ENCODE measurements around the gene APBA1. TPM values are rescaled to one million over a fixed set of nuclear protein-coding genes. Genes with fewer than 3 reads are reported as not detected.

The APBA1 gene
- total RNA-seq, 1 donor from 2014 or later = 6.2 TPM

DNA sequence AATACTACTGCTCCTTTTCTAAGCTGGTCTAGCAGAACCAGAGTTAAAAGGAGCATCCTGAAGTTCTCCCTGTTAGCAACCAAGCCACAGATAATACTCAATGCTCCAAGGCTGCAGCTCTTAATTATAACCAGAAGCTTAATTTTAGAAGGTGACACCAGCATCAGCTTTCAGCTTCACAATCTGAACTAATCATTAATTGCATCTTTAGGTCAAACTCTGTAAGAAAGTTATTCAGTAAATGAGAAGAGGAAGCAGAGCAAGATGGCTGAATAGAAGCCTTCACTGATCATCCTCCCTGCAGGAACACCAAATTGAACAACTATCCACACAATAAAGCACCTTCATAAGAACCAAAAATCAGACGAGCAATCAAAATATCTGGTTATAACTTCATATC lies 38.5 kb downstream of the APBA1 start:
- no peak for ATAC-seq
- TF ChIP-seq CTCF (IDR thresholded peaks at IDR 0.05) = no peak

GRCh38 chr9:69632768-69633167 lies 39.4 kb downstream of the APBA1 start:
- no peak for DNase-seq
- TF ChIP-seq CTCF (IDR thresholded peaks at IDR 0.05) = no peak
- H3K27ac ChIP-seq = no peak overlapping the region
- intact Hi-C loops (cut with DNase I) = no loop called here
- no peak for ATAC-seq
- no peaks in the 10 kb centered on the region for H3K27me3 ChIP-seq
- no peaks in the 10 kb centered on the region for H3K4me1 ChIP-seq
- no peaks in the 10 kb centered on the region for H3K9me3 ChIP-seq
- H3K36me3 ChIP-seq = no peaks in the 10 kb centered on the region
- no peak overlapping the region for H3K4me3 ChIP-seq

More for the DNA sequence above, 38.5 kb downstream of the APBA1 start:
- Histone ChIP-seq H3K9me3 (no peaks in the 10 kb centered on the region), H3K4me3 (no peak overlapping the region), H3K4me1 (no peaks in the 10 kb centered on the region), H3K27ac (no peak overlapping the region), H3K36me3 (no peaks in the 10 kb centered on the region), H3K27me3 (no peaks in the 10 kb centered on the region)
- intact Hi-C loops (cut with DNase I) = no loop called here
- no peak for DNase-seq

DNA sequence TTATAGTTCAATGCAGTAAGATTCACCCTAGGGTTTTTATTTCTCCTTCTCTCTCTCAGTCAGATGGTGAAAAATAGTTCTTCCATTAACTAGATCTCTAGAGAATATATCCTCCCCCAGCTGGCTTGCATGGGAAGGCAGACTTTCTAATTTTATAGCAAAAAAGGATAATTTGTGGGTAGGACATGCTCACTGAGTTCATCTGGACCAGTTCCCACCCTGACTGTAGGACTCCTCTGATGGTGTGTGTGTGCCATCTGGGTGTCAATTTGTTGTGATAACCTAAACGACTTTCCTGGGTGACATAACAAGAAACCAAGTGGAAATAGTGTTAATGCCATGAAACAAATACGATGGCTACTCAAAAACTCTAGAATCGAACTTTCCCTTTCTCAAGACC lies 44.9 kb downstream of the APBA1 start:
- Histone ChIP-seq H3K4me3 (no peak overlapping the region), H3K27me3 (no peaks in the 10 kb centered on the region), H3K9me3 (no peaks in the 10 kb centered on the region), H3K4me1 (no peaks in the 10 kb centered on the region), H3K27ac (no peak overlapping the region), H3K36me3 (no peaks in the 10 kb centered on the region)
- no peak for TF ChIP-seq CTCF (IDR thresholded peaks at IDR 0.05)
- DNase-seq = no peak
- ATAC-seq = no peak
- intact Hi-C loops (cut with DNase I) = no loop called here

GRCh38 chr9:69623276-69623675 lies 48.9 kb downstream of the APBA1 start:
- intact Hi-C loops (cut with DNase I) = no loop called here
- ATAC-seq = no peak
- H3K4me3 ChIP-seq = no peak overlapping the region
- no peaks in the 10 kb centered on the region for H3K4me1 ChIP-seq
- H3K27ac ChIP-seq = no peak overlapping the region
- TF ChIP-seq CTCF (IDR thresholded peaks at IDR 0.05) = no peak
- H3K36me3 ChIP-seq = no peaks in the 10 kb centered on the region
- no peaks in the 10 kb centered on the region for H3K9me3 ChIP-seq
- no peak for DNase-seq
- H3K27me3 ChIP-seq = no peaks in the 10 kb centered on the region

GRCh38 chr9:69622676-69623075 lies 49.5 kb downstream of the APBA1 start:
- DNase-seq (no peak), ATAC-seq (no peak)
- H3K9me3 ChIP-seq = no peaks in the 10 kb centered on the region
- TF ChIP-seq CTCF (IDR thresholded peaks at IDR 0.05) = no peak
- no peaks in the 10 kb centered on the region for H3K4me1 ChIP-seq
- H3K36me3 ChIP-seq = no peaks in the 10 kb centered on the region
- H3K4me3 ChIP-seq = no peak overlapping the region
- intact Hi-C loops (cut with DNase I) = no loop called here
- no peaks in the 10 kb centered on the region for H3K27me3 ChIP-seq
- no peak overlapping the region for H3K27ac ChIP-seq

DNA sequence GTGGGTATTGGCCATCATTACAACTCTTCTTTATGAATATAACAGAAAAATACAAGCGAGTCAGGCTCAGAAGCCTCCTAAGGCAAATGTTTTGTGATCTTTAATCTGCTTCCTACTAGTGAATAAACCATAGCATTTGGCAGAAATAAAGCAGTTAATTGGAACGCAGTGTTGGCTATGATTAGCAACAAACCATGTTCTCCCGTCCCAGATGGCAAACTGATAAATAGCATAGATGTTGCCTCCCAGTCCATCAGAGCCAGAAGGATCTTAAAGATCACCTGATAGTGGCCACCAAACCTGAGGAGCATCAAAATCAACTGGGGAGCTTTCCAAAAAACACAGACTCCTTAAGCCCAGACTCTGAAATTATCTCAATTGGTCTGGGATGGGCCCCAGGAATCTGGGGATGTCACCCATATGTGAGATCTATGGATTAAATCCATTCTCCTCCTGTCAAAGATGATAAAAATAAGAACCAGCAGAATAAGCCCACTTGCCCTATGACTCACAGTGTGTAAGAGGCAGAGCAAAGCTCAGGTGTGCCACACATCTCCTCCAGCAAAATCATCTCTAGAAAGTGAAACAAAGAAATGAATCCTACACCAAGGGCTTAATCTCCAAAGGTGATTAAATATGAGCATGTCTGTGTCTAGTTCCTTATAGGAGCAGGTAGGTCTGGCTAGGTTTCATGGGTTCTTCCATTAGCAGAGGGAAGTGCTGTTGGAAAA lies 50.3 kb downstream of the APBA1 start:
- H3K27me3 ChIP-seq = no peaks in the 10 kb centered on the region
- no peaks in the 10 kb centered on the region for H3K9me3 ChIP-seq
- intact Hi-C loops (cut with DNase I) = no loop called here
- H3K27ac ChIP-seq = no peak overlapping the region
- H3K36me3 ChIP-seq = no peaks in the 10 kb centered on the region
- ATAC-seq (no peak), DNase-seq (no peak)
- no peak for TF ChIP-seq CTCF (IDR thresholded peaks at IDR 0.05)
- no peak overlapping the region for H3K4me3 ChIP-seq
- no peaks in the 10 kb centered on the region for H3K4me1 ChIP-seq
